ENCODE data around the gene CEP131.
A peak's percentile ranks its signal among the peaks of the same experiment; 100 is the strongest.

CEP131 gene

DNA sequence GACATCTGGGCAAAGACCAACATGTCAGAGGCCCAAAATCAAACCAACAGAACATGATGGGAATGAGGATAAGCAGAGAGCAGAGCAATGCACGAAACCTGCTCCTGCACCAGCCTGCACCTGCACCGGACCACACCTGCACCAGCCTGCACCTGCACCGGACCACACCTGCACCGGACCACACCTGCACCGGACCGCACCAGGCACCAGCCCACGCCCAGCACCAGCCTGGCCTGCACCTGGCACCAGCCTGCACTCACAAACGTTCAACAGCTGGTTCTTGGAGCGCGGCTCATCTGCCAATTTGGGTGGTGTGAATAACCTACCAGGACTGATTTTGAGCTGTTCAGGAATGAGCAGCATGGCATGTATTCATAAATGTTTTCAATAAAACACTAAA, 18.2 kb downstream of the CEP131 start:
- FAIRE-seq (no peak), DNase-seq (ENCODE audit: extremely low spot score, insufficient read length, low read depth) (no peak)

DNA sequence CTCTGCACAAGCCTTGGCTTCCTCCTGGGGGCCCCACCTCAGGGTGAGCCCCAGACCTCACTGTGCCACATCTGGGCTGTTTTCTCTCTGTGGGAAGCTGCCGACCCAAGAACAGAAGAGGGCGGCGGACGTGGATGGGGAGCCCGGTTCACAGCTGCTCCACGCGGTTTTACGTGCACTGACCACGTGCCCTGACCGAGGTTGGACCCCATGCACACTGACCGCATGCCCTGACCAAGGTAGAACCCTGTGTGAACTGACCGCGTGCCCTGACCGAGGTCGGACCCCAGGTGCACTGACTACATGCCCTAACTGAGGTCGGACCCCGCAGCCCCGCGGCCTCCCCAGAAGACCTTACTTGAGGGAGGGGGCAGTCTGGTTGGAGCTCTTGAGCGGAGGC, 19.6 kb downstream of the CEP131 start:
- FAIRE-seq, result no peak

DNA sequence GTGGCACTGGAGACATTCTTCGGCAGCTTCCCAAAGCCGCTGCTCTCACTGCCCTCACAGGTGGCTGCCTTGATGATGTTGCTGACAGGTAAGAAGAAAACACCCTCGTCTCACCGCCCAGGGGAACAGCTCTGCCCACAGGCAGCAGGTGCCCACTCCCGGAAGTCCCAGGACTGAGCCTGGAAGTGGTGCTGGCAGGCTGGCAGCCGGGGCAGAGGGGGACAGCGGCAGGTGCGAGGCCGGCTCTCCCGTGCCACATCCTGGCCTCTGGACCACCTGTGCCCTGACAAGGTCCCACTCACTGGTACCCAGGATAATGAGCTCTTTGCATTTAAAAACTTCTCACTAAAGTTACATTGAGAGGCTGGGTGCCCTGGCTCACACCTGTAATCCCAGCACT, 20.4 kb downstream of the CEP131 start:
- FAIRE-seq, result no peak
- DNase-seq (ENCODE audit: extremely low spot score, insufficient read length, low read depth), result no peak

More for the DNA sequence above, 19.6 kb downstream of the CEP131 start:
- no peak for DNase-seq (ENCODE audit: extremely low spot score, insufficient read length, low read depth)

DNA sequence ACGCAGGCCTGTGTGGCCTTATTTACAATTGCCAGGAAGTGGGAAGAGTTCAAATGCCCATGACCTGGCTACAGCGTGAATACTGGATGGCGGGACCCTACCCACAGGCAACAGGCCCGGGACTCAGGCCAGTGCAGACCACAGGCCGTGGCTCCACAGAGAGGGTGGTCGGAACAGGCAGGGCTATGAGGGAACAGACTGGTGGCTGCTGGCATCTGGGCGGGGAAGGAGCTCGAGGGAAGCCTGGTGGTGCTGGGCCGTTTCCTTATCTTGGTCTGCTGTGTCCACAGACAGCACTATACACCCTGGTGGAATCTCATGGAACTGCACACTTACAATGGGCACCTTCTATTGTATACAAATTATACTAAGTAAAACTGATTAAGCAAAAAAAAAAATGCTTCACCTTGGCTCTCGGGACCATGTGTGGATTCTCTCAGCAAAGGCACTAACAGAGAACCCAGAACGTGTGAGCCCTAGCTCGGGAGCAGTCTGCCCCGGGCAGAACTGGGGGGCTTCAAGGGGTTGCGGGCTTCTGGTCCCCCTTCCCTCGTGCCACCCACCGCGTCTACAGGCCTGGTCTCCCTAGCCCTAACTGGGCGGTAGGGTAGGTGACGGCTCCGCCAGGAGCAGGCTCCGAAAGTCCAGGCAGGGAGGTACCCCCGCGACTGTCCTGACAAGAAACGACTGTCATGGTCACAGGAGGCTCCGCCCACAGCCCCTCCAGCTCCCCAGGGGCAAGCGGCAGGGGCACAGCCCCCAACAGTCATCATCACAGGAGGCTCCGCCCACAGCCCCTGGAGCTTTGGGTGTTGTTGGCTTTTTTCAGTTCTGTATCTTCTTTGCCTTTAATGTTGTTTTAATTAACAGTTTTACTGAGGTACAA, 21.8 kb downstream of the CEP131 start:
- DNase-seq (ENCODE audit: extremely low spot score, insufficient read length, low read depth) (peak; percentile 36), FAIRE-seq (peak; percentile 46)

DNA sequence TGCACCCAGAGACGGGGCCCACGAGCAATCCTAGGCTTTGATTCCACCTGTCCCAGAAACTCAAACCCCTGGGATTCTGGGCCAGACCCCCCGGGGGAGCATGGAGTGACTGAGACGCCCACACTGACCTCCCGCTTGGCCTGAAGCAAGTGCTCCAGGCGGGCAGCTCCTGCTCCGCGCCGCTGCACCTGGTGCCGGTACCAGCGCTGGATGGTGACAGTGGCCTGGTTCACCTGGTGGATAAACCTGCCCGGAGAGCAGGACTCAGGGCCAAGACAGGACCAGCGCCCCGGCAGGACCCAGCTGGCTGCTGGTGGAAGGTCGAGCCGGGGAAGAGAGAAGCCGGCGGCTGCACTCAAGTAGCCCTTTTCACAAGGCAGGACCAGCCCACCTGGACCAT, 22.6 kb downstream of the CEP131 start:
- FAIRE-seq, result no peak
- no peak for DNase-seq (ENCODE audit: extremely low spot score, insufficient read length, low read depth)

DNA sequence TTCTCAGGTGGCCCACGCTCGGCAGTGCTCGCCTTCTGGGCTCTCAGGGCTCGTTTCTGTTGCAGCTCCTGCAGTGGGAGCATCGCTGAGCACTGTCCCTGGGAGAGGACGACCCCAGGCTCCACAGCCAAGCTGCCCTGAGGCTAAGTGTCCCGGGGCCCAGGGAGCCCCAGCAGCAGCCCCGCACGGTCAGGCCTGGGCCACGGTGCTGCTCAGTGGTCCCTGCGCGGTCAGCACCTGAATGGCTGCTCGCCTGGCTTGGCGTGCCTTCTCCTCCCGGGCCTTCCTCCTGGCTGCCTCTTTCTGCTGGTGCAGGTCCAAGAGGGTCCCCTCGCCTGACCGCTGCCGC, 23.3 kb downstream of the CEP131 start:
- FAIRE-seq (no peak), DNase-seq (ENCODE audit: extremely low spot score, insufficient read length, low read depth) (no peak)

DNA sequence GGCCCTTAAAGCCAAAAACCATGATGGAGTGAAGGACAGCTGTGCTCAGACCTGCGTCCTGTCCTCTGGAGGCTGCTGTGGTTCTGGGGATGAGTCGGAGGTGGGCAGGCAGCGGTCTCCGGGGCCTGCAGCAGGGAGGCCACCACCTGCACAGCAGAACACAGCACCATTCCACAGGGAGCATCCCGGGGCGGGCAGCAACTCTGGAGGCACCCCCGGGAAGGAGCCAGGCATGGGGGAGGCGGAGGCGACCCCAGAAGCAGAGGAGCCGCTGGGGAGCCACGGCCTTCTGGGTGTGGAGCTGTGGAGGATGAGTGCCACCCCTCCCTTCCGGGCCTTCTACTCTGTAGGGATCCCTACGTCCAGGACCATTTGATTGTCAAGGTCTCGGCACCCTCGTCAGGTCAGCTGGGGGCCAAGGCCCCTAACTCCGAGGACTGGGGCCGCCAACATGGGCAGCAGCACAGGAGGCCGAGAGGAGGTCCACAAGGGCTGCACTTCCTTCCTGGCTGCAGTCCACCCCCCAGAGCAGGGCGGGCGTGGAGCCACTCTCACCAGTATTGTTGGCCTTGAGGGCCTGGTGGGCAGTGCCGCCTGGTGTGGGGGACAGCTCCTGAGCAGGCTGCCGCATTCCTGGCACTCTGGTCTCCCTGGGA, 23.8 kb downstream of the CEP131 start:
- no peak for DNase-seq (ENCODE audit: extremely low spot score, insufficient read length, low read depth)
- no peak for FAIRE-seq

DNA sequence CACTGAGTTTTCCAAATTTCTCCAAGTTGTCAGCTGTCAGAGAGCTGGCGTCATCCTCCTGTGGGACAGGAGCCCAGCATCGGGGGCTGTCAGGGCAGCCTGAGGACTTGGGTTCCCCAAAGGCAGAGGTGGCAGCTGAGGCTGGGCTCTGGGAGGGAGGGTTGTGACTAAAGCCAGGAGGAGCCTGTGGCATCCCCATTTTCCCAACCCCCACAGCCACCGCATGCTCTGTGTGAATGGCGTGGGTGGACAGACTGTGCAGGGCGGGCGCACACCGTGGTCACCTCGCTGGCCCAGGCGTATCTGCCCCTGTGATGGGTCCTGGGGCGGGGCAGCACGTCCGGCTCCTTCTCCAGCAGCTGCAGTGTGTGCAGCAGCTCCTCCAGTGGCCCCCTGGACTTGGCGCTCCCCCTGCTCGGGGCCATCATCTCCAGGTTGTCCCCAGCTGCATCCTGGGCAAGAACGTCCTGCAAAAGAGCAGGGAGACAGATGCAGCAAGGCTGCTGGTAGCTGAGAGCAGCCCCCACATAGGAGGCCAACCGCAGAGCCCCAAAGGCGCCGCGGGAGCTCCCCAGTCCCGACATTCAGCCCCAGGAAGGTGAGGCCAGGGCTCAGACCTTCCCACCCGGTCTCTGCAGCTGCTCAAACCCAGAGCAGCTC, 24.8 kb downstream of the CEP131 start:
- DNase-seq (ENCODE audit: extremely low spot score, insufficient read length, low read depth), result no peak
- no peak for FAIRE-seq

DNA sequence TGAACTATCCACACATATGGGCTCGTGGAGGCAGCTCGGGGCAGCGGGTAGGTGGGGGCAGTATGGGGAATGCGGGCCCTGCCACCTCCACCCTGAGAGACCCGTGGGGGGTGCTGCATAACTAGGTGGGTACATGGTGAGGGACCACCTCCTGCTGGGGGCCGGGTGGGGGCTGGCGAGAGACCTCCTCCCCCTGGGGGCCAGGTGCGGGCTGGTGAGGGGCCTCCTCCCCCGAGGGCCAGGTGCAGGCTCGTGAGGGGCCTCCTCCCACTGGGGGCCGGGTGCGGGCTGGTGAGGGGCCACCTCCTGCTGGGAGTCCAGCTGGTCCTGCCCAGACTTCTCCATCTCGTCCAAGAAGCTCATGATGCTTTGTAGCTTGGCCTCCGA, 25.4 kb downstream of the CEP131 start:
- no peak for DNase-seq (ENCODE audit: extremely low spot score, insufficient read length, low read depth)
- no peak for FAIRE-seq

DNA sequence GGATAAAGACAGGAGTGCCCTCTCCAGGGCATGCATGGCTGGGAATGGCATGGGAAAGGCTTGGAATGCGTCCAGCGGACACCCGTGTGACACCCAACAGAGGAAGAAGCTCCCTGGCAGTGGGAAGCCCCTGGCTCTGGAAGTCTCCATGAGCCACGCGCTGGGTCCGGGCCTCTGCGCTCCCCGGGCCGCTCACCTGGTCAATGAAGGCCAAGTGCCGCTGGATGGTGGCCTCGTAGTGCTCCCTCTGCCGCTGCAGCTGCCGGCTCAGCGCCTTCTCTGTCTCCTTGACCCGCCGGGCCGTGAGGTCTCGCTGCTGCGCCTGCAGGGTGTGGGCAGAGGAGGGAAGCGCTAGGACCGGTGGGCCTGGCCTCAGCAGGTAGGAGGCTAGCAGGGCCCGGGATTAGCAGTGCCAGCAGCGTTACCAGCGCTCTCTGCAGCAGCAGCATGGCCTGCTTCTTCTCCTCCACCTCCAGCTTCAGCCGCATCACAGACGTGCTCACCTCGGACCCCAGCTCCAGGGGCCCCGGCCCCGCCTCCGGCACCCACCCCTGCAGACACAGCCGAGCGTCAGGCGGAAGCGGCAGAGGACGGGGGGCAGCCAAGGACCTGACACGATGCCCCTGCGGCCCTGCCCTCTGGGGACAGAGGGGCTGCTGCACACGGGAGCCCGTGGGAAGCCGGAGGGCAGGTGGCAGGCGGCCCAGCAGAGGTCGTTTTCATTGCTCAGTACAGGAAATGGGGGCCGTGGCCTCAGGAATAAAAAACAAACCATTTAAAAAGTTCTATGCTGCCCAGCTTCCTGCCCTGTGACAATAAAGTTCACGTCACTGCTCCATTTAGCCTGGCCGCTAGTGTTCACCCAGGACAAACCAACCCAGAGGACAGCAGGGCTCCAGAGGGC, 26.0 kb downstream of the CEP131 start:
- no peak for DNase-seq (ENCODE audit: extremely low spot score, insufficient read length, low read depth)
- FAIRE-seq, result no peak

DNA sequence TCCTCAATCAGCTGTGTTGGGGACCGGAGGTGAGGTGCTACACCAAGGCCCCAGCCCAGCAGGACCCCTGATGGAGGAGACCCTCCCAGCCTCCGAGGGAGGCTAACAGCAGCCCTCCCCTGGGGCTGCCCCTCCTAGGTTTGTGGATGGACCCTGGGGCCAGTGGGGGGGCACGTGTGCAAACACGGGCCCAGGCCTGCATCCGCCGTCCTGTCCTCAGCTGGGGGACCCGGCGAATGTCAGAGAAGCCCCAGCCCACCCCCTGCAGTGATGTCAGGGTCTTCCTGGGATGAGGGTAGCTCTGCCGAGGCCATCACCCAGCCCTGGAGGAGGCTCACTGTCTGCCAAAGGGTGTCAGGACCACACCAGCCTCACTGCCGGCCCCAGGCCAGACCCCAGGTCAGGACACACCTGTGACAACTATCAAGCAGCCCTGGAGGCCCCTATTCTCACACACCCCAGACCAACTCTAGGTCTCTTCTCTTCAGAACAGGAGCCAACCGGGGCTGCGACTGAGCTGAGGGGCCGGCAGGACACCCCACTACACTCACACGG, 26.7 kb downstream of the CEP131 start:
- FAIRE-seq (no peak), DNase-seq (ENCODE audit: extremely low spot score, insufficient read length, low read depth) (no peak)

DNA sequence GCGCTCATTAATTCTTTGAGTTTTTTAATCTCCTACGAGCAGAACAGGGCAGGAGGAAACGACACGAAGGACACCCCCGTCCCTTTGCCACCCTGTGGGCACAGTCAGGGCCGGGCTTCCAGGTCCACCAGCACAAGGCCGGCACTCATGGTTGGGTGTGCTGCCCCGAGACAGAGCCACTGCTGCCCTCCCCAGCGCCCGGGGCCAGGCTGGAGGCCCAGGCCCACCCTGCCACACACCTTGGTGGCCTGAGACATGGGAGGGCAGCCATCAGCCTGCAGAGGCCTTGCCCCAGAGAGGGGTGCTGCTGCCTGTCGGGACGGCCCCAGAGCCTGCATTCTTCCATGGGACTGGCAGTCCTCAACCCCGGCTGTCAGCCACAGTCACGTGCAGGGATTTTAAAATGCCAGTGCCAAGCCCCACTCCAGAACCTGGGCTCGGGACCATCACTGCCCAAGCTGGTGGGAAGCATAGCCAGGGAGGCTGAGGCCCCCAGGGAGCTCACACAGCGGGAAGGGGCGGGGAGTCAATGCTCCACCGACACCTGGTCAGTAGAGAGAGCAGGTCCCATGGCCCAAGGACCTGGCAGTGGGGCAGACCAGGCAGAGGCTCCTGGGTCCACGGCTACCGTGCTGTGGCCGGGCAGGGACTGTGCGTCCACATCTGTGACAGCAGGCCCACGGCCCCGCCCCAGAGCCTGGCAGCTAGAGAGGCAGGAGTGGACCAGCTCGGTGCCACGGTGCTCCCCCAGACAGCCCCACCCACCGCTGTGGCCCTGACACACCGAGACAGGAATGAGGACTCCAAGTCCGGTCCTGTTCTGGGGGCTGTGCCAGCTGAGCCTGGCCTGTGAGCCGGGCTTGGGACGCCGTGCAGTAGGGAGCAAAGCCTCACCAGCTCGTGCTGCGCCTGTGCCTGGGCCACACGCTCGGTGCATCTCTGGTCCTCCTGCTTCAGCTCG, 27.5 kb downstream of the CEP131 start:
- DNase-seq (ENCODE audit: extremely low spot score, insufficient read length, low read depth), result no peak
- FAIRE-seq, result no peak

DNA sequence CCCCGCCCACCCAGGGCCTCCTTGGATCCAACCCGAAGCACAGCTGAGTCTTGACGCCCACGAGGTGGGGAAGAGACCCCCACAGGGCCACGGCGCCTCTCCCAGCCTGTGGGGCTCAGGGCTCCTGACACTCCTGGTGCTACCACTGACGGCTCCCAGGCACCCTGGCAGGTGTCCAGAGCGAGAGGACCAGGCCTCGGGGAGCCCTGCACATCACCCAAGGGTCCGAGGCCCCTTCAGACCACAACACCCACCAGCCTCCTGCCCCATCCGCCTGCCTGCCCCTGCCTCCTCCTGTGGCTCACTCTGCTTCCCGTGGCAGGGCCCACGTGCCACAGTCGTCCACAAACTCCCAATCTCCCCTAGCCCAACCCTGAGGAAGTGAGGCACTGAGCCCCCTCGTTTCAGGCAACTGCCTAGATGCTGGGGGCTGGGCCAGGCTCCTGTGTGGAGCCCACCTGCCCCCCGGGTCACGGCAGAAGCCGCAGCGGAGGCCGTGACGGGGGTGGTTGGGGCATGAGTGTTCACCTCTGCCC, 28.5 kb downstream of the CEP131 start:
- DNase-seq (ENCODE audit: extremely low spot score, insufficient read length, low read depth), result no peak
- FAIRE-seq, result no peak

DNA sequence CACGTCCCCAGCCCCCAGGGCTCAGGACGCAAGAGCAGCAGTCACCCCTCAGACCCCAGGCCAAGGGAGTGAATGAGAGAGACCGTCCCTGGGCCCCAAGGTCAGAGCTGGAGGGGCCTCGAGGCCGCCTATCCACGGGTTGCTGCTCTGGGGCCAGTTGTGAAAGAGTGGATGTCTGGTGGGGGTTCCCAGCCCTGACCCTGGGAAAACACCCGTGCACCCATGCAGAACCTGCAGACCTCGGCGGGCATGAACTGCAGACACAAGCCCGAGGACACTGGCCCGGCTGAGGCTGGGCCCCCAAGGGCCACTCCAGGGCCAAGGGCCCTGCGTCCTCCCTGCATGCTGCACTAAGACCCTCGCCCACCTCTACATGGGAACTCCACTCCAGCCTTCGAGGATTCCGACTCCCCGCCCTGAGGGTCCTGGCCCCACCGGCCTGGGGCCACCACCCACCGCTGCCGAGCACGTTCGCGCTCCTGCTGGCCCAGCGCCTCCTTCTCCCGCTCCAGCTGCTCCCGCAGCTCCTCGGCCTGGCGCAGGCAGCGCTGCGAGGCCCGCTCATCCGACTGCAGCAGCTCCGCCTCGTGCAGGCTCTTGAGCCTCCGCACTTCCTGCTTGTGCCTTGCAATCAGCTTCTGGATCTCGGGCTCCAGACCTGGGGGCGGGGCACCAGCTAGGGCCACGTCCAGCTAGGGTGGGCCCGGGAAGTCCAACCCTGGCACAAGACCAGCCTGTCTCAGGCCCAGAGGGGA, 29.1 kb downstream of the CEP131 start:
- DNase-seq (ENCODE audit: extremely low spot score, insufficient read length, low read depth), result no peak
- no peak for FAIRE-seq

DNA sequence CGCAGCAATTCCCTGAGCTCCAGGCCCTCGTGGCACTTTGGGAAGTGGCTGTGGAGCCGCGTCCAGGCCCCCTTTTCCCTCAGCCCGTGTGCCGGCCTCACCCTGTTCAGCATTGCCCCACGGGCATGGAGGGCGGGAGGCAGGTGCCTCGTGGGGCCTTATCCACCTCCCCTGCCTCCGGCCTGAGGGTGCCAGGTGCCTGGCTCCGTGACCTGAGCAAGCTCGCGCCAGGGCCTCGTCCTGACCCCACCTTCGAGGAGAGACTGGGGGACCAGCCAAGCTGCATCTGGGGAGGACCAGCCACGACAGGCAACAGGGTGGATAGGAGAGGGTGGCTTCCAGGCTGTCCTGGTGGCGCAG, 29.7 kb downstream of the CEP131 start:
- DNase-seq (ENCODE audit: extremely low spot score, insufficient read length, low read depth) (no peak), FAIRE-seq (no peak)

DNA sequence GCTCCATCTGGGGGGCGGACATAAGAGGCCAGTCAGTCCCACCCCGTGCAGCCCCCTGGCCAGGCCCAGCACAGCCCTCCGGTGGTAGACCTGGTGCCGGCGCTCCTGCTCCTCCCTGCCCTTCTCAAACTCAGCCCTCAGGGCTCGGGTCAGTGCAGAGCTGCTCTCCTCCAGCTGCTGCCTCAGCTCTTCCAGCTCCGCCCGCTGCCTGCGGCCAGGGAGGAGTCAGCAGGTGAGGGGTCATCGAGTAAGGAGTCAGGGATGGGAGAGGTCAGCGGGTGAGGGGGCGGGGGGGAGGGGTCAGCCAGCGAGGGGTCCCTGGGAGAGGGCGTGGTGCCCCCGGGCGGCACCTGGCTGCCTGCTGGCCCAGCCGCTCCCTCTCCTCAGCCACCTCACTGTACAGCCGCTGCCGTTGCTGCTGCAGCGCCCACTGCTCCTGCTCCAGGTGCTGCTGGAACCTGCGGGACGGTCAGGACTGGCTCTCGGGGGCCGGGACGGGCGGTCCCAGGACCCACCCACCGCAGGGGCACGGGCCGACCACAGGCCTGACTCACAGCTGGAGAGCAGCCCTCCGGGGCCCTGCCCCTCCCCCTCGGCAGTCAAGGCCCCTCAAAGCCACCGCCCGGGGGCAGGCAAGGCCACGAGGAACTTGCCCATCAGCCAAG, 30.2 kb downstream of the CEP131 start:
- FAIRE-seq (no peak), DNase-seq (ENCODE audit: extremely low spot score, insufficient read length, low read depth) (no peak)

DNA sequence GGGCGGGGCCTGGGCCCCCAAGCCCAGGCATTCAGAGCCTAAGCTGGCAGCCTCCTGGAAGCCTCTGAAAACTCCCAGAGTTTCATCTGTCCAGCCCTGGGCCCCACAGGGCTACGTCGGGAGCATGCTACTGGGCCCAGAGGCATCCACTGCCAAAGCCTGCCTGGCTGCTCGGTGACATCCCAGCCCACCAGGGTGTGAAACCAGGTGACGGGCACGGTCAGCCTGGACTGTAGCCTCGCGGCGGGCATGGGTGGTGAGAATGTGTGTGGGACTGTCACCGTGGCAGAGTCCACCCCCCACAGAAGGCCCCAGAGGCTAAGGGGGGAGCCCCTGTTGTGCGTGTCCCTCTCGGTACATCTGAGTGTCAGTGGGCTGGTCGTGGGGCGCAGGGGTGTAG, 31.1 kb downstream of the CEP131 start:
- no peak for DNase-seq (ENCODE audit: extremely low spot score, insufficient read length, low read depth)

More for the DNA sequence above, 31.1 kb downstream of the CEP131 start:
- FAIRE-seq, result no peak

All from GM18507 (cell line).